NCI-H2171 (cell line): Measurements from ENCODE around the gene YPEL3.
"Not testable (repeated sequence)": the region's sequence is repeated elsewhere in the genome, so short reads cannot be mapped to it uniquely, and the experiment has no call there.

ENCODE experiments used
- DNase-seq: peaks from one replicate; lab custom pipeline; 2025; lab: John Stamatoyannopoulos, UW

YPEL3 gene, protein sequence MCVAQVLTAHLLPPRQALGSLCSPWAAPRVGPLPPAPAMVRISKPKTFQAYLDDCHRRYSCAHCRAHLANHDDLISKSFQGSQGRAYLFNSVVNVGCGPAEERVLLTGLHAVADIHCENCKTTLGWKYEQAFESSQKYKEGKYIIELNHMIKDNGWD

DNA sequence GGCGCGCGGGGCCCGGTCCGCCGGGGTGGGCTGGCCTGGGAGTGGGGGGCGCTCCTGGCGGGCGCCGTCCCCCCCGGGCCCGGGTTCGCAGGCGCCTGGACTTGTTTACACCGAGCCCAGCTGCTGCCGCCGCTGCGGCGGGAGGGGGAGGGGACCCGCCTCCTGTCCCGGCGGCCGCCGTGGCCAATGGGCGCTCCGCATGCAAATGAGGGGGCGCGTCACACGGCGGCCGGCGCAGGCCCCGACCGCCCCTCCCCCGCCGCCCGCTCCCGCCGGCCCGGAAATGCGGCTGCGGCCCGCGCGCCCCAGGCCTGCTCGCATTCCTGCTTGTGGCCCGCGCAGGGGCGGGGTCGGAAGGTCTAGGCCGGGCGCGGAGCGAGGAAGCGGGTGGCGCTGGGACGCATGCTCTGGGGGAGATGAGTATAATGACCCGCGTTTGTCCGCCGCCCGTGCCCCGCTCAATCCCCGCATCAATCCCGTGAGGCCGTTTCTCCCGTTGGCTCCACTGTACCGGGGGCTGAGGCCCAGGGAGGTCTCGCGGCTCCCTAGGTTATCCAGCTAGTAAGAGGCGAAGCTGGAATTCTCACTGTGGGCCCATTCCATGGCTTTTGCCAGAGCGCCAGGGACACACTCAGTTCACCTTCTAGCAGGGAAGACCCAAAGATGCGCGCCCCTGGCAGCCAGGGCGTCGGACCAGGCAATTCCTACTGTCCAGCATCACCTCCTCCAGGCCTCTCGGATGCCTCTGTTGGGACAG is at the start of gene YPEL3:
YPEL3 (minus strand) TSS at position 109 of the 757 bp plus-strand sequence. CDS start 731 bp downstream, outside the sequence.
- peak; percentile 87 for DNase-seq

DNA sequence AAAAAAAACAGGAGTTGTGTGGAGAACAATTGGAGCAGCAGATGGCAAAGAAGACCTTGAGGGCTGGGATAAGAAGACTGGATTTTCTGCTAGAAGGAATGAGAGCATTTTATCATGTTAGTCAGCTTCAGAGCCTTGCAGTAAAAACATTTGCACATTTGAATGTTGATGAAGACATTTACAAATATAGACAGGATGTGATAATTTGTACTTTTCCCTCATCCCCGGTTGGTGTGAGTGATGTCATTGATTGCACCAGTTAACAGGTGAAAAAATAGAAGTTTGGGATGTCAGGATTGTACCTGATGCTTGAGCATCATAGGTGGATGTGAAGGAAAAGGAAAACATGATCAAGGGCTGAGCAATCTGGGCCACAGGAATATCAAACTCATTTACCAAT is 49.6 kb upstream of the YPEL3 start:
- no peak for DNase-seq

DNA sequence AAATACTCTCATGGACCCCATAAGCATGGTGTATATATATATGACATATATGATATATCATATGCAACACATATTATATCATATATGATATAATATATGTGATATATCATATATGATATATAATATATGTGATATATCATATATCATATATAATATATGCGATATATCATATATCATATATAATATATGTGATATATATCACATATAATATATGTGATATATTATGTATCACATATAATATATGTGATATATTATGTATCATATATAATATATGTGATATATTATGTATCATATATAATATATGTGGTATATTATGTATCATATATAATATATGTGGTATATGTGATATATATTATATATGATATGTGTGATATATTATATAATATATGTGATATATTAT is 48.9 kb upstream of the YPEL3 start:
- DNase-seq: no peak

DNA sequence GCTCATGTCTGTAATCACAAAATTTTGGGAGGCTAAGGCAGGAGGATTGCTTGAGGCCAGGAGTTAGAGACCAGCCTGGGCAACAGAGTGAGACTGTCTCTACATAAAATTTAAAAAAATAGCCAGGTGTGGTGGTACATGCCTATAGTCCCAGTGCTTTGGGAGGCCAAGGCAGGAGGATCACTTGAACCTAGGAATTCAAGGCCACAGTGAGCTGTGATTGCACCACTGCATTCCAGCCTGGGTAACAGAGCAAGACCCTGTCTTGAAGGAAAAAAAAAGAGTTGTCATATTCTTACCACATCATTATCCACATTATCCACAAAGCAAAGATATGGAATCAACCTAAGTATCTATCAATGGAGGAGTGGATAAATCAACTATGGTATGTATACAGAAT is 48.0 kb upstream of the YPEL3 start:
- DNase-seq: no peak

DNA sequence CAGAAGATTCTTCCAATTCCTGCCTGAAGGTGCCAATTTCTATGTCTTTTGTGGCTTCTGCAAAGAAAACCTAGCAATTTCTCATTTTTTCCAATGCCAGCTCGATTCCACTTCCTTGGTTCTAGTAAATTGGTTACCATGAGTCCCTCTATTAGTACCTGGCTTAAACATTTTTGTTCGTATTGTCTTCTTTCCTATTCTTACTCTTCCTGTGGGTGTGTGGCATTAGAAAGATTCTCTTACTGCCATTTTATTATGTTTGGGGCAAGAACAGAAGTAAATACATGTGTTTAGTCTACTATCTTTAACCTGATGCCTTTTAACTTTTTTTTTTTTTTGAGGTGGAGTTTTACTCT is 47.3 kb upstream of the YPEL3 start:
- DNase-seq: no peak

DNA sequence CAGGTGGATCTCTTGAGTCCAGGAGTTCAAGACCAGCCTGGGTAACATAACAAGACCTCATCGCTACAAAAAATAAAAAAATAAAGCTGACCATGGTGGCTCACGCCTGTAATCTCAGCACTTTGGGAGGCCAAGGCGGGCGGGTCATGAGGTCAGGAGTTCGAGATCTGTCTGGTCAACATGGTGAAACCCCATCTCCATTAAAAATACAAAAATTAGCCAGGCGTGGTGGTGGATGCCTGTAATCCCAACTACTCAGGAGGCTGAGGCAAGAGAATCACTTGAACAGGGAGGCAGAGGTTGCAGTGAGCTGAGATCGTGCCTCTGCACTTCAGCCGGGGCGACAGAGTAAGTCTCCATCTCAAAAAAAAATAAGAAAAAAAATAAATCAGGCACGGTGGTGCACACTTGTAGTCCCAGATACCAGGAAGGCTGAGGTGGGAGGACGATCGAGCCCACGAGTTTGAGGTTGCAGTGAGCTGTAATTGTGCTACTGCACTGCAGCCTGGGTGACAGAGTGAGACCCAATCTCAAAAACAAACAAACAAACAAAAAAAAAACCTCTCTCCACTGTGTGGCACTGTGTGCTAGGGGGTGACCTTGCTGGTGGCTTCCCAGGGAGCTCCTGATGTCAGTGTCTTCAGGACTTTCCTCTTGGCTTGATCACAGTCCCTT is 46.8 kb upstream of the YPEL3 start:
- DNase-seq: no peak

DNA sequence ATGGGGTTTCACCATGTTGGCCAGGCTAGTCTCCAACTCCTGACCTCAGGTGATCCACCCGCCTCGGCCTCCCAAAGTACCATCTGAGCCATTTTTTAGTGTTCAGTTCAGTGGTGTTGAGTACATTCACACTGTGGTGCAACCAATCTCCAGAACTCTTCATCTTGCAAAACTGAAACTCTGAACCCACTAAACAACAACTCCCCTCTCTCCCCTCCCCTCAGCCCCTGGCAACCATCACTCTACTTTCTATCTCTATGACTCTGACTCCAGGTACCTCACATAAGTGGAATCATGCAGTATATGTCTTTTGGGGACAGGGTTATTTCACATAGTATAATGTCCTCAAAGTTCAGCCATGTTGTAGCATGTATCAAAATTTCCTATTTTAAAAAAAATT is 45.7 kb upstream of the YPEL3 start:
- no peak for DNase-seq

DNA sequence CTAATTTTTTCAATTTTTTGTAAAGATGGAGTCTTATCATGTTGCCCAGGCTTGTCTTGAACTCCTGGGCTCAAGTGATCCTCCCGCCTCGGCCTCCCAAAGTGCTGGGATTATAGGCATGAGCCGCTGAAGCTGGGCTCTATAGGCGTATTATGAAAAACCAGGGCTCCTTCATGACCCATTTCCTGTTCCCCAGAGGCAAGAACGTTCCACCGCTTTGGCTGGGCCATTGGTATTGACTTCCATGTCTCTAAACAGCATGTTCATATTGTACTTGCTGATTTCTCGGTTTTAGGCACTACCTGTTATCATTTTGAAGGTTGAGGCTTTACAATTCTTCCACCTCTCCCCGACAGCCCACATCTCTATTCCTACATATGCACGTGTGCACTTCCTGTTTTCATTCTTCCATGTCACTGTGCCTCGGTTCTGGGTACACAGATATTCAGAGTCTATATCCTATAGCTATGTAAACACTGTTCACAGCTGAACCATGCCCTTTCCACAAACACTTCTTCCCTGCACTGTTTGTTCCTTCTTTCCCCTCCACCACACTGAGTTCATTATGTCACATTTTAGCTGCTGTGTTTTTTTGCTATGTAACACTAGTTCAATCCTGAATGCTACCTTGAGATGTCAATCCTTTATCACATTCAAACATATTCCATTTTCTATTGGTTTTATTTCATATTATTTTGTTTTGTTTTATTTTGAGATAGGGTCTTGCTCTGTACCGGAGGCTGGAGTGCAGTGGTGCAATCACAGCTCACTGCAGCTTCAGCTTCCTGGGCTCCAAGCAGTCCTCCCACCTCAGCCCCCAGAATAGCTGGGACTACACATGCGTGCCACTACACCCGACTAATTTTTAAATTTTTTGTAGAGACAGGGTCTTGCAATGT is 43.8 kb upstream of the YPEL3 start:
- no peak for DNase-seq

DNA sequence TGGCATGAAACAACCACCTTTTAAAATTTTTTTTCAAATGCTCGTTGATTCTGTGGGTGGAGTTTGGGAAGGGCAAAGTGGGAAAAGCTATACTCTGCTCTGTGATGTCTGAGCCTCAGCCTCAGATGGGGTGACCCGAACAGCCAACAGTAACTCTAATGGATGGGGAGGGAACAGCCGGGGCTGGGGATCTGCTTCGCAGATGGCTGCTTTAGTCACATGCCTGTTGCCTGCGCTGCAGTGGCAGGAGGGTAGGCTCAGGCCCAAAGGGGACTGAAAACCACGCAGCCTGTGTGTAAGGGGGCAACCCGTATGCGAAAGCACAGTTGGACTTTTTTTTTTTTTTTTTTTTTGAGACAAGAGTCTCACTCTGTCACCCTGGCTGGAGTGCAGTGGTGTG is 41.9 kb upstream of the YPEL3 start:
- no peak for DNase-seq

DNA sequence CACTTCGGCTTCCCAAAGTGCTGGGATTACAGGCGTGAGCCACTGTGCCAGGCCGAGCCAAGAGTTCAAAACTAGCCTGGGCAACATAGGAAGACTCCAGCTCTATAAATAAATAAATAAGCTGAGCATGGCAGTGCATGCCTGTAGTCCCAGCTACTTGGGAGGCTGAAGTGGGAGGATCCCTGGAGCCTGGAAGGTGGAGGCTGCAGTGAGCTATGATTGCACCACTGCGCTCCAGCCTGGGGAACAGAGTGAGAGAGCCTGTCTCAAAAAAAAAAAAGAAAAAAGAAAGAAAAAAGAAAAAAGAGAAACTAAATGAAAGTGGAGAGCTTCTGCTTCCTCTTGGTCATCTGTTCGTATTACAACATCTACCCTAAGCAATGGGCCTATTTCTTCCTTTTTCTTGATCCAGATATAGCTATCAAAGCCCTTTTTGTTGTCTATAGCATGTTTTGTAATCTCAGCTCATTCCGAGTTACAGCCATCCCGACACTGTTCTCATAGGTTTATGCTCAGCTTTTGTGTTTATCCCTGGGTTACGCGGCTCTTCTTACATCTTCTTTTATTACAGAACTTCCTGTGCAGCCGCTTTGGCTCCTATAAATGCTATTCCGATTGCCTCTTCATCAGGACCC is 41.1 kb upstream of the YPEL3 start:
- DNase-seq: no peak

DNA sequence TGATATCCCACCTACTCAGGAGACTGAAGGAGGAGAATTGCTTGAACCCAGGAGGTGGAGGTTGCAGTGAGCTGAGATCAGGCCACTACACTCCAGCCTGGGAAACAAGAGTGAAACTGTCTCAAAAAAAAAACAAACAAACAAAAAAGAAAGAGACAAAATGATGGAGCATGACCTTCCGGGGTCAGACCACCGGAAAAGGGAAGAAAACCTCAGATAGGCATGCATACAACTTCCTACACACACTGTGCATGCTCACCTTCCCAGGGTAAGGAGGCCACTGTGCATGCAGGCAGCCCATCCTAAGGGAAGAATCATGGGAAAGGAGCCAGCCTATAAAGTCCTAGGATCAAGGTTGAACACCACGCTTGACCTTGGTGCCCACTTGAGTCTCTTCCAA is 36.6 kb upstream of the YPEL3 start:
- no peak for DNase-seq

DNA sequence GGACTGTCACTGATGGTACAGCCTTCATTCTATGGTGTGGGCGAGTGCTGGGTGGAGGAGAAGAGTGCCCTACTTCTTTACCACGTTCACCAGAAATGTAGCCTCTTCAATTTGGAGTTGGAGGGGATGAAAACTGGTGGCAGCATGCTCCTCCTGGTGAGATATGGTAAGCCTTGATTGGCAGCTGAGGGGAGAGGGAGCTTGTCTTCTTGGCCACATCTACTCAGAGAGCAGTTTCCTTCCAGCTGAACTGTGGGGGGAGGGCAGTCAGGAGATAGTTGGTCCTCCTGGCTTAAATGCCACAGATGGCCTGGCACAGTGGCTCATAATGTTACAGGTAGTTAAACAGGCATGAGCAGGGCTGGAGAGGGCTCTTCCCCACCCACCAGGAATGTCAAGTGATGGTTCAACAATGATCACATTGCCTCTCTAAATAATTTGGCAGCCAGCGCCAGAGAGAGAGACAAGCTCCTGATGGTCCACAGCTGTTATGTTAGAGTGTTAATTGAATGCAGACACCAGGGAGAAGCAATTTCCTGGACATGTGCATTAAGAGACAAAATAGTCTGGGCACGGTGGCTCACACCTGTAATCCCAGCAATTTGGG is 36.0 kb upstream of the YPEL3 start:
- DNase-seq: peak; percentile 50

DNA sequence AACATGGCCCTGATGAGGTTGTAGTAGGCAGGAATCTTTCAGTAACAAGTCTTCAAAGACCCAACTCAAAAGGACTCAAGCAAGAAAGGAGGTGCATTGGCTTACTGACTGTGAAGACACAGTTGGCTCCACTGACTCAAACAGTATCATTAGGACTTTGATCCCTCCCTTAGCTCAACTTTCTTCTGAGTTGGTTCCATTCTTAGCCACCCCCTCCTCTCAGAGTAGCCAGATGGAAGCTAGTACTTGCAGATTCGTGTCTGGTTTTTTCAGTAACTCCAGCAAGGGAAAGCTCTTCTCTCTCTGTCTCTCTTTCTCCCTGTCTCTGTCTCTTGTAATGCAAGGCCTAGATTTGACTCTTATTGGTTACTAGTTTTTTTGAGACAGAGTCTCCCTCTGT is 32.0 kb upstream of the YPEL3 start:
- no peak for DNase-seq

DNA sequence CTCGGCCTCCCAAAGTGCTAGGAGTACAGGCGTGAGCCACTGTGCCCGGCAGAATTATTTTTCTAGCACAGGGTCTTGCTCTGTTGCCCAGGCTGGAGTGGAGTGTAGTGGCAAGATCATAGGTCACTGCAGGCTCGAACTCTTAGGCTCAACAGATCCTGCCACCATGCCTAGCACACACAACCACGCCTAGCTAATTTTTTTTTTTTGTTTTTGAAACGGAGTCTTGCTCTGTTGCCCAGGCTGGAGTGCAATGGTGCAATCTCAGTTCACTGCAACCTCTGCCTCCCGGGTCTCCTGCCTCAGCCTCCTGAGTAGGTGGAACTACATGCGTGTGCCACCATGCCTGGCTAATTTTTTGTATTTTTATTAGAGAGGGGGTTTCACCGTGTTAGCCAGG is 29.7 kb upstream of the YPEL3 start:
- not testable (repeated sequence) for DNase-seq

DNA sequence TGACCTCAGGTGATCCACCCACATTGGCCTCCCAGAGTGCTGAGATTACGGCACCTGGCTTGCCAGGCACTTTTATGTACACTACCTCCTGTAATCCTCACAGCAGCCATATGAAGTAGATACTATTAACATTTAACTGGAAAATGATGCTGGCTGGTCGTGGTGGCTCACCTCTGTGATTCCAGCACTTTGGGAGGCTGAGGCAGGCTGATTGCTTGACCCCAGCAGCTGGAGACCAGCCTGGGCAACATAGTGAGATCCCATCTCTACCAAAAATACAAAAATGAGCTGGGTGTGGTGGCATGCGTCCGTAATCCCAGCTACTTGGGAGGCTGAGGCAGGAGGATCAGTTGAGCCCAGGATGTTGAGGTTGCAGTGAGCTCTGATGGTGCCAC is 29.0 kb upstream of the YPEL3 start:
- no peak for DNase-seq

DNA sequence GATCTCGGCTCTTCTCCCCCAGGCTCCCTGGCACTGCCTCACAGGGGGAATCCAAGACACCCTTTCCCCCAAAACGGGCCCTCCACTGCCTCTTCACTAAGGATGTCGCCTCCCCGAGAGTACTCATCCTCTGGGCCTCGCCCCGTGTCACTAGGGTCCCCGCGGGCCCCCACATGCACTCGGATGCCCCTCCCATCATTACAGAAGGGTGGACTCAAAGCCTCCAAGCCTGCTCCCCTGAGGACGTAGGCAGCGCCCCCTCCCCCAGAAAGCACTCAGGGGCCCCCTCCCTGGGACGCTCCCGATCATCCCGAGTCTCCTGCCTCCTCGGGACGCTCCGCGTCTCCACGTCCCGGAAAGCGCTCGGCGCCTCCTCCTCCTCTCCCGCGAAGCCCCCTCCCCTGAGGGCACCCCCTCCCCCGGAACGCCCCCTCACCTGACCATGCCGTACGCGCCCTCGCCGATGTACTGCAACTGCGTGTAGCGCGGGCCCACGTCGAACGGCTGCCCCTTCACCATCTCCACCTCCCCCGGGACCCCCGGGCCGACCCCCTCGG is 26.7 kb upstream of the YPEL3 start:
- DNase-seq: no peak

DNA sequence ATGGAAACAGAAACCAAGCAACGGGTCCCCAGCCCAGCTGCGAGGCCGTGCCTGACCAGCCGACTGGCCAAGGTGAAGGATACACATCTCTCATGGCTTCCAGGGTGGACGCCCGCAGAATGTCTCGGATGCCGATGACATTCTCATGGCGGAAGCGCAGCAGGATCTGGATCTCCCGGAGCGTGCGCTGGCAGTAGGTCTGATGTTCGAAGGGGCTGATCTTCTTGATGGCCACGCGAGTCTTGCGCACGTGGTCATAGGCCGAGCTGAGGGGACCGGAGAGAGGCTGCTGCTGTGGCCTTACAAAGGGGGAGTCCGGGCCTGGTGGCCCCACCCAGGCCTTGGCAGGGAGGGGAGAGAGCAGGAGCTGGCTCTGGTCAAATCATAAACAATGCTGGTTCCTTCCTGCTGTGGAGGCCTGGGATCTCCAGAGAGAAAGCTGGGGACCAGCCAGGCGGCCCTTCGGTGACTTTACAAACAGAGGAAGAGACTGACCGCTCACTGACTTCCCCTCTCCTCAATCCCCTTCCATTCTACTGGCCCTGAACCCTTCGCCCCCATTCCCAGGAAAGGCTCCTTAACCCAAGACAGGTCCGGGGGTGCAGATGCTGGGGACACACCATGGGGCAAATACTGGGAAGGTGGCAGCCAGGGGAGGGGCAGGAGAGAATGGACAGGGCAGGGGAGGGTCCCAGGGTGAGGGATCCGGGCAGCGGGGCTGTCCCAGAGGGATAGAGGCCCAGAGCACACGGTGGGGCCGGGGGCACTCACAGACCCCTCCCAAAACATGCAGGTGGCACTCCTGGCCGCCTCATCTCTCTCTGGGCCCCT is 25.9 kb upstream of the YPEL3 start:
- DNase-seq: no peak

DNA sequence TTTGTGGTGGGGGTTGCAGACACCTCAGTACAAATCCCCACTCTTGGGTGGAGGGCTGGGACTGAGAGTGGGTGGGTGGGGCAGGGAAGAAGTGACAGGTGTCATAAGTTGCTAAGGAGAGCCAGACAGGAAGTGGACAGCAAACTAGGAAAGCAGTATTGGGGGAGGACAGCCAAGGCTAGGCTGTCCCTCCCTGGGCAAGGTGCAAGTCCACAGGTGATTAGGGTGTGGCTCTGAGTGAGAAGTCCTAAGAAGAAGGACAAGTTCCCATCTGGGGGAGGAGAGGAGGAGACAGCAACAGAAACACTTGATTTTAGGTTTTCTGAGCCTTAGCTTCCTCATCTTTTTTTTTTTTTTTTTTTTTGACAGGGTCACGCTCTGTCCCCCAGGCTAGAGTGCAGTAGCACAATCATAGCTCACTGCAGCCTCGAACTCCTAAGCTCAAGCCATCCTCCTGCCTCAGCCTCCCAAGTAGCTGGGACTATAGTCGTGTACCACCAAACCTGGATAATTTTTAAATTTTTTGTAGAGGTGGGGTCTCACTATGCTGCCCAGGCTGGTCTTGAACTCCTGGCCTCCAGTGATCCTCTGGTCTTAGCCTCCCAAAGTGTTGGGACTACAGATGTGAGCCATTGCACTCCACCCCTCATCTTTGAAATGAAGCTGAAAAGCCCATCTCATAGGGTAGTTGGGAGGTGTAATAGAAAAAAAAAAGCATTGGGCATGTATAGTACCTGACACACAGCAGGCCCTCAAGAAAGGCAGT is 24.5 kb upstream of the YPEL3 start:
- no peak for DNase-seq

DNA sequence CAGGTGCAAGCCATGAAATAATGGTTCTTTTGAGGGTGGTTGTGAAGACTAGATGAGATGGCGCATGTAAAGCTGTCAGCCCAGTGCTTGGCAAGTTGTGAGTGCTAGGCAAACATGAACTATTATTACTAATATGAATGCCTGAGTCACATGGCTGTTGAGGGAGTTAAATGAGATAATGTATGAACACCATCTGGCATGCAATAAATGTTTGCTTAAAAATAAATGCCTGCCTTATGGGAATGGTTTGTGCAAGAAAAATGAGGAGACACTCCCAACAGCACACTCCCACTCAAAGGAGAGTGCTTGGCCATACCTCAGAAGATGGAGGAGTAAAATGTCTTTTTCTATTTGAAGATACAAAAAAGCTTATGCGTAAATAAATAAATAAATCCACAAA is 23.4 kb upstream of the YPEL3 start:
- no peak for DNase-seq

DNA sequence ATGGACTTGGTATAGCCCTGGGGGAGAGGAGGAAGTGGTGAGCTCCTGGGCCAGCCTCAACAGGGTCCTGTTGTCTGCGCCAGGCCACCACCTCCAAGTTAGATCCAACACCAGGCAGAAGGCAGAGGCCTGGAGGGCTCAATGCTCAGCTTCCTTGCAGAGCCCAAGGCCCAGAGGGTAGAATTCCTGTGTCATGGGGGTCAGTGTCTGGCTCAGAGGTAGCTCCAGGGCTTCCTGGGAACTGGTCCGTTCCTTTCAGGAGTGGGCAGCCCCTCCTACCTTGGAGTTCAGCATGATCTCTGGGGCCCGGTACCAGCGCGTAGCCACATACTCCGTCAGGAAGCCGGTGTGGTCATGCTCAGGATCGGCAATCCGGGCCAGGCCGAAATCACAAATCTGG is 21.8 kb upstream of the YPEL3 start:
- DNase-seq: no peak
